Activated CD8-positive, alpha-beta memory T cell treated with anti-CD3 and anti-CD28 coated beads for 1 hour (primary cell): ENCODE results near the gene IBSP.

Experiments used
- DNase-seq, 2 donors: peaks; one replicate each; pipeline ENCODE4 v3.0.0-alpha.2; 2020; ENCODE audit warnings: low read depth in 1 of 2; ENCODE audit errors: extremely low read depth in 1 of 2

Gene IBSP, protein sequence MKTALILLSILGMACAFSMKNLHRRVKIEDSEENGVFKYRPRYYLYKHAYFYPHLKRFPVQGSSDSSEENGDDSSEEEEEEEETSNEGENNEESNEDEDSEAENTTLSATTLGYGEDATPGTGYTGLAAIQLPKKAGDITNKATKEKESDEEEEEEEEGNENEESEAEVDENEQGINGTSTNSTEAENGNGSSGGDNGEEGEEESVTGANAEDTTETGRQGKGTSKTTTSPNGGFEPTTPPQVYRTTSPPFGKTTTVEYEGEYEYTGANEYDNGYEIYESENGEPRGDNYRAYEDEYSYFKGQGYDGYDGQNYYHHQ

DNA sequence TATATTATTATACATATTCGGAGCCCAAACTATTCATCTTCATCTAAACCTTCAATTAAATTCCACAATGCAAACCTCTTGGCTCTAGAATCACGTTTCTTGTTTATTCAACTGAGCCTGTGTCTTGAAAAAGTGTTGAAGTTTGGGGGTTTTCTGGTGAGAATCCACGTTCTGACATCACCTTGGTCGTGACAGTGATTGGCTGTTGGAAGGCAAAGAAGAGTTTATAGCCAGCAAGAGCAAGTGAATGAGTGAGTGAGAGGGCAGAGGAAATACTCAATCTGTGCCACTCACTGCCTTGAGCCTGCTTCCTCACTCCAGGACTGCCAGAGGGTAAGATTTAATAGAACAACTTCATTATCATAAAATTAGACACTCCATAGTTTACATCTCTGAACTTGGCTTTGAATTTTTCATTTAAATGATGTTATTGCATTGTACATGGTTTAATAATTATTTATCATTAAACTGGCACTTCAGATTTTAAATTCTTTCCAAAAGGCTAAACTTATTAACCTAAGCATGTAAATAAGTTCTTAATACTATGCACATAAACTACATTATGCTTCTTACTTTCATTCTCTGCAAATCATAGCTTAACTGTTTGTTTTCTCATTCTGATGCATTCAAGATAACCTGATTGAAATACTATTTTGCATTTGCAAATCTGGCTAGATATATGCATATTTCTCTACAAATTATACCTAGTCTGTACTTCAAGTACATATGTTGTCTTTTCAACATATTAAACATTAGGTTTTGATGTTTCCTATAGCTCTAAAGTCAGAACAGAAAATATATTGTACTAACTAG lies at the start of gene IBSP:
Gene IBSP, plus strand, starts transcription at position 254 of the 813 bp plus-strand sequence. CDS start 2,808 bp downstream, outside the sequence.
- DNase-seq, result no peak

DNA sequence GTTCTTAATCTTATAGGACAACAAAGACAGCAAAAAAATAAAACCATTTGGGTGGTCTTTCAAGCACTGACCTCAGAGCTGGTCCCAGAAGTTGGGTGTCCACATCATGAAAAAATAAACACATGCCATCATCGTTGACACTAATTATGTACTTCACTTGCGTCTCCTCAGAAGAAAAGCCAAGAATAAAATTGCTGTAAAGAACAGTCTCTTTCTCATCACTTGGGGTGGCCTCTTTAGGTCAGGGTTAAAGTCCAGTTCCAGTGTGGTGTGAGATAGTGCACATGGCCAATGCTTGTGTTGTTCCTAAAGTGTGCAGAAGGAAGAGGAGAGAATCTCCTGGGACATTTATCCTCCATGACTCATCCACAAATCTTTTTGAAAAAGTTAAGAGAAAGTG lies 49.5 kb upstream of the IBSP start:
- no peak for DNase-seq

DNA sequence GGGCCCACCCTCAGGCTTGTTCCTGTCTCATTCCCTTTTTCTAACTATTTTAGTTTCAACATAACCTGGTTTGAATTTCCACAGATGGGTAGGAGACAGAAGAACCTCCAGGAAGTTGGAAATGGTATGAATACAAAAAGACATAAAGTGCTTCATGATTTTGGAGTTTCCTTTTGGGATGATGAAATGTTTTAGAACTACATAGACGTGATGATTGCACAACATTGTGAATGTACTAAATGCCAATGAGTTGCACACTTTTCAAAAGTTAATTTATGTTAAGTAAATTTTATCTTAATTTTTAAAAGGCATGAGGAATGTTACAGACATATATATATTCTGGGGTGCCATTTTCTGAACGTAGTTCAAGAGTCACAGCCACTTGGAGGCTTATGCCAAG lies 41.1 kb upstream of the IBSP start:
- no peak for DNase-seq

DNA sequence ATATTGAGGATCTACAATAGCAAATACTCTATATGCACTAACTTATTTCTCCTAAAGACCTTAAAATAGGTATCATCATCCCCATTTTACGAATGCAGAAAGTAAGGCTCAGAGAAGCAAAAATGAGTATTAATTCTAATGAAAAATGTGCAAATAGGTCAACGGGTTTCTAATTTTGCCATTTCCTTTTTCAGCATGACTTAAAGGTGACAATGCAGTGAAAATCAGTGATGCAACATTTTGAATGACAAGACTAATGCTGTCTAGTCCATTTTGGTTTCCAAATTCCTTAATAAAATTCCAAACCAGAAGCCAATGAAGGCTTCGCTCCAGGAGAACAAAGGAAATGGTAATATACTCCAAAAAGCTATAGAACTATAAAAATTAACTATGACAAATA lies 37.0 kb upstream of the IBSP start:
- no peak for DNase-seq

DNA sequence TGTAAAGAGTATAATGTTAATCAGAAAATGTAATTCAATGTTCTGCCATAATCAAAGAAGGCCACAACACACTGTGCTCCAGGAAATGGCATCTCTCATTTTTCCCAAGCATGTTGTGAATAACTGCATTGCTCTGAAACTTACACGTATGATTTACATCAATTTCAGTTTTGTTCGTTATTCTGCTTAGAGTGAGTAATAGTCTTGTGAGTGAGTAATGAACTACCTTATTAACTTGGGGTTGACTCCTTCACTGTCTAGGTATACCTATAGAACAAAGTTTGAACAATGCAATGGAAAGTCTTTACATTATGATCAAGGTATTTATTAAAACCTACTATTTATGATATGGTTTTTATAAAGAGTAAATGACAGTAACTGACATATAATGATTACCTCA lies 17.8 kb upstream of the IBSP start:
- no peak for DNase-seq

DNA sequence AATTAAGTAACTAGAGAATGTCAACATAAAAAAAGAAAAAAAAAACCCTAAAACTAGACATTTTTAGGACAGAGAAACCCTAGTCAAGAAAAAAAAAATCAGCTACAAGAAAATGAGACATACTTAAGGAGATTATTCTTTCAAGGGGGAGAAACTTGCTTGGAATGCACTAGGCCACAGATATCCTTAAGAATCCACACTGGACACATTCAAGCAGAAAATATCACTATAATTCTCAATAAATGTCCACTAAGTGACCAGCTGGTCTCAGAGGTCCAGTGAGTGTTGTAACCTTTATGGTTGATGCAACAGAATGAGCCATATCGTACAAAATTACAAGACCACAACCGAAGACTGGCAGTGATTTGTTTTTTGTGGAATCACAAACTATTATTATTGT lies 15.6 kb upstream of the IBSP start:
- DNase-seq, result no peak

DNA sequence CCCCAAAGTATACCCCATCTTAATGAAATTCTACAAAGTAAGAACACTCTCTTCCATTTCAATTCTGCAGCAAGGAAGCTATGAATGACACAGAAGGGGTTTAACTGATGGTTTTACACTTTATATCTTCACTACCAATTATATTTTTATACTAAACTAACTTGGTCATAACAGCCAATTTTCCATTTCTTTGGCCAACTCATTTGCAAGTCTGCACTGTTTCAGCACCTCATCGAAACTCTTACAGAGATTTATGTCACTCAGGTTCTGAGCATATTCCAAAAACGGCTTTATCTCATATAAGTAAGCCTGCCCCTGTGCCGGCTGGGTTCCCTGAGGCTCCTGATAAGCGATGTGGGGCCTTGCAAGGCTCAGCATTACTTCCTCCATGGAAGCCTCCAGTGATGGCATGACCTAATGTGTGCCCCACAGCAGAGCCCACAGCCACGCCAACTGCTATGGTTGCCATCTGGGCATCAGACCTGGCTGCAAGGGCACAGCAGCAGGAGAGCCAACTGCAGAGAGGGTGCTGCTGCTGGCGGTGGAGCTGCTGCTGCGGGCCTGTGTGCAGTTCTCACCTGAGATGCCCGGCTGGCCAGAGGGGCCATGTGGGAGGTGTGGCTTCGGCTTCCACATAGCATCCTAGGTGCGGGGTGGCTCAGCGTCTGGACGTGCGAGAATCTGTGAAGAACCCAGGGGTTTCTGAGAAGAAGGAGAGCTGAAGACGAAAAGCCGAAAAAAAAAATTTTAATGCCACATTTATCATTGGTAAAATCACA lies 13.4 kb upstream of the IBSP start:
- no peak for DNase-seq

DNA sequence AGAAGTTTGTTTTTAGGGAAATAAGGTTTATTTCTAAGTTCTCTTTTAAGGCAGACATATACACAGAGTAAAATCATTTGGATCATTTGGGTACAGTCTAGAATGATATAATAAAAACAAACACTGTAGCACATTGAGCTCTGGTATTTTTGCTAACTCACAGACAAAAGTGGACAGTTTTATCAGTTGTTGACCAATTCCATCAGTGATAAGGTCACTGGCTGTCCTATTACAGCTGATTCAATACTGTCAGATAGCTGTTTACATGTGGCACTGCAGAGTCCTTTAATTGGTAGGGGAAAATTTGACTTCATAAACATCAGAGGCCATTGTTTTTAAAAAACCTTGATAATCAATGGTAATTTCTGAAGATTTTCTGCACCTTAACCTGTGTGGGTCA lies 3.5 kb downstream of the IBSP start:
- no peak for DNase-seq

DNA sequence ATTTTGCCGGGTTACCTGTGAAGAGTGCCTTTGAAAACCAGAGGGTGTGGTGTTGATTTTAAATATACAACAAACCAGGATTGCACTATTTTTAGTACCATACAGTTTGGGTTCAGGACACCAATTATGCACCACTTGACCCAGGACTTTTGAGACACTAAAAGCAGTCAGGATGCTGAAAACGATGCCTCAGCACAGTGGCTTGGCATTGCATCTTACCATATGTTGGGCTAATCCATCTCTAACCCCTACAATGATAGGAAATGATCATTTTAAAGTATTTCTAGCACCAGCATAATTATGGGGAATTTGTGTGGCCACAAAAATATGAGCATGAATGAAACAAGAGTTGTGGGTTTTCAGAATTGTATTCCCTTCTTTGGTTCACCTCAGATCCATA lies 4.1 kb downstream of the IBSP start:
- no peak for DNase-seq

DNA sequence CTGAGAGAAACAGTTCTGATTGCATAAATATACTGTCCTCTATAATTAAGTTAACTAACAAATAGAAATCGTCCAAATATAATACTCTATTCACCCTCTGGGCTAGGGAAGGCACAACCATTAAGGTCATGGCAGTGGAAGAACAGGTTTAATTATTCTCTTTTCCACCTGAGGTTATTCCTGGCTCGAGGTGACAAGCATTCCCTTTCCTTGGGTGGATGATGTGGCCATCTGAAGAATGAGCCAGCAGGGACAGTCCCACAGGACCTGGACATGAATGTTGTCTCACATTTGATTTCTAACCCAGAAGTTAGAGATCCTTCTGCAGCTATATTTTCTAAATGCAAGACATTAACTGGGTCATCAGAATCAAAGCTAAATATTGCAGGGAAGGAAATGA lies 5.5 kb downstream of the IBSP start:
- DNase-seq, result no peak

DNA sequence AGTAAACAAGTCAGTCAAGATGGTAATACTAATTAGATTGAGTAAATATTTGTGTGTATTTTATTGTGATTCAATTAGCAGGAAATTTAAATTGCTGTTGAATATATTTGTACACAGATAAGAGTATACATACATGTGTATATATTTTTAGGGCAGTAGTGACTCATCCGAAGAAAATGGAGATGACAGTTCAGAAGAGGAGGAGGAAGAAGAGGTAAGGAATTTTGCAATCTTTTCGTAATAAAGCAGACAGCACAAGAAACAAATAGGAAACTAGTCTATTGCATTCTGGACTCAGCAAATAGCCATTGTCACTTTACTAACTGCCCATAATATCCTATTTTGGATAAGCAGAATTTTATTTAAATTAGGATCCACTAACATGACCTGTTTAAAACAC lies 6.6 kb downstream of the IBSP start:
- DNase-seq, result no peak

DNA sequence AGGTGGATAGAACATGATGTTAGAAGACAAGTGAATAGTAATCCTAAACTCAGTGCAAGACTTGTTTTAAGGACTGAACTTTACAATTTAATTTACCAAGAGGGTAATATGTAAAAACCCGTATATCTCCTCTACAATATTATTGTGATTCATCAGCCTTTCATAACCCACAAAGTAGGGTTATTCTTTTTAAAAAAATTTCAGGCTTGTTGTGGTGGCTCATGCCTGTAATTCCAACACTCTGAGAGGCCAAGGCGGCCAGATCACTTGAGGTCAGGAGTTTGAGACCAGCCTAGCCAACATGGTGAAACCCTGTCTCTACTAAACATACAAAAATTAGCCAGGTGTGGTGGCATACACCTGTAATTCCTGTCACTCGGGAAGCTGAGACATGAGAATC lies 7.2 kb downstream of the IBSP start:
- DNase-seq, result no peak

DNA sequence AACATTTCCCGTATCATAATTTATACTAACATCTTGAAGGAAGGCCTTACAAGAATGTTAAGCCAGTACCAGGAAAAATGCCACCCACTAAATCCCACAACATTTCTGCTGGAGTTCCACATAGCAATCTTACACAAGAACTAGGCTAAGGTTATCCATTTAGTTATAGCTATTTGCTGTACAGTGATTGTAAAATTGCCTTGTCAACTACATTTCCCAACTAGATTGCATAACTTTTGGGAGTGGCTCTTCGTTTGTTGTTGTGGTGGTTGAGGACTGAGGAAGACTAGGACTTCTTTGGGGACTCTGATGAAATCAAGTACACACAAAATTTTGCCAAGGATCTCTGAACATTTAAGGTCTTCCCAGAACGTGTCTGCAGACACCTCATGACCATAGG lies 8.0 kb downstream of the IBSP start:
- no peak for DNase-seq

DNA sequence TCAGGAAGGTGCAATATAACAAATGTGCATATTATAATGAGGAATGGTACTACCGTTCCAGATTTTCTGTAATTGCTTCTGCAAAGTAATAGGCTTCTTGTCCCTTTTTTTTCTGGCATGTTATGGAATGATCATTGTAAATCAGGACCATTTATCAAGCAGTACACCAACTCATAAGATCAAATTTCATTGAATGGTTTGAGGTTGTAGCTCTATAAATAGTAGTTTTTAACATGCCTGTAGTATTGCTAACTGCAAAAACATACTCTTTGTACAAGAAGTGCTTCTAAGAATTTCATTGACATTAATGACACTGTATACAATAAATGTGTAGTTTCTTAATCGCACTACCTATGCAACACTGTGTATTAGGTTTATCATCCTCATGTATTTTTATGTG lies 12.6 kb downstream of the IBSP start:
- DNase-seq, result no peak

DNA sequence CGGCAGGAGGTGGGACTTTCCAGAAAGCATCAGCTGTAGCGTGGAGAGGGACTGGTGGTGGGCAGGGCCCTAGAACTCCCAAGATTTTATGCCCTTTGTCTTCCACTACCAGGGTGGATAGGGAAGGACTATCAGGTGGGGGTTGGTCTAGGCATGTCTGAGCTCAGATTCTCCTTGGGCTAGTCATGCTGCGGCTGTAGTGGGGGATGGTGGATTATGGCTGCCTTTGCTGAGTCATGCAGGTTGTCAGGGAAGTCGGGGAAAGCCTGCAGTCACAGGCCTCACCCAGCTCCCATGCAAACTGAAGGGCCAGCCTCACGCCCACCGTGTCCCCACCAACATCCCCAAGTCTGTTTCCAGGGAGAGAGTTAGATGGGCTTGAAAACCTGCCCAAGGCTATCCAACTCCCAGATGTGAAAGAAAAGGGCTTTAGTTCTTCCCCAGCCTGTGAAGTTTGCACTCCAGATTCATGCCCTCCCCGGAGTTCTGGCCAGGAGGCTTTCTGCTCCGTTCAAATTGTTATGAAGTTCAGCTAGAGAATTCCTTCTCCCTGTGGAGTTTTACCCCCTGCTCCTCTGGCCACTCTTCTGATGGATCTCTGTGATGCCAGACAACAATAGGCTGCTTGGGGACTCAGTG lies 20.0 kb downstream of the IBSP start:
- no peak for DNase-seq

DNA sequence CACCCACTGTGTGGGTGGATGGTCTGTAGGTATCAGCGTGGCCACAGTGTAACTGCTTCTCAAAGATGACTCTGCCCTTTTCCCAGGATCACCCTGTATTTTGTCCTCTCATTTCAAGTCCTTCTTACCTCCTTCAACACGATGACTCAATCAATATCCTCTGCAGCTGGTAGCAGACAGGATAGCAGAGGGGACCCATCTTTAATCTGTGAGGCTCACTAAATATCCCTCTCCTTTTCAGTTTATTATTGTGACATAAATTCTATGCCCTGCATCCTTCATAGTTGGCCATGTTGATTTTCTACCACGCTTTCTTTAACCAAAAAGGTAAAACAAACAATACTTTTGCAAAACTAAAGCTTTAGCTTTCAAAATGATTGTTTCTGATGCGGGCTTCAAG lies 23.8 kb downstream of the IBSP start:
- no peak for DNase-seq

DNA sequence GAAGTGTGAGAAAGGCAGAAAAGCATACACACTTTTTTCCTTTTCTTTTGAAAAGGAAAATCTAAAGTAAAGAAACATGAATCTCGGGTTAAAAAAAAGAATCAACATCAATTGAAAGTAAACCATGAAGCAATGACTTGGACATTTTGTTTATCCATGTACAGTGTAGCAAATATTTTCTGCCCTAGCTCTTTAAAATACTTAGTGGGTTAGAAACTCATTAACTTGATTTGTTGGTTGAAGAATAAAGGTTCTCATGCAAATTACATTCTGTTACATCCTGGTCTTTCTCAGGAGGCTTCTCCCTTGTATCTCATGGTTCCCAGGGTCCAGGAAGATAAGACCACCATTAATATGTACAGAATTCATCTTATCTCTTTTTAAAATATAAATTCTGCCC lies 24.4 kb downstream of the IBSP start:
- DNase-seq, result no peak

DNA sequence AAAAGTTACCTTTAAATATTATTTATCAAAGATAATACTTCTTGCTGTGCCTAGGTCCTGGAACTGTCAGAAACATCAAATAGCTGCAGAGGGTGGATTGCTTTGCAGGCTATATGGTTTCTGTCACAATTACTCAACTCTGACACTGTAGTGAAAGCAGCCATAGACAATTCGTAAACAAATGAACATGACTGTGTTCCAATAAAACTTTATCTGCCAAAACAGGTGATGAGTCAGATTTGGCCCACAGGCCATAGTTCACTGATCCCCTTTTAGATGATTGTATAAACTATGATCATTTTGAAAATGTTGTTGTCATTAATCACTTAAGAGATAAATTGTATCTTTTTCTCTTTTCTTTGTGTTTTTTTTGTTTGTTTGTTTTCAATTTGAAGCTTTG lies 25.0 kb downstream of the IBSP start:
- DNase-seq, result no peak

DNA sequence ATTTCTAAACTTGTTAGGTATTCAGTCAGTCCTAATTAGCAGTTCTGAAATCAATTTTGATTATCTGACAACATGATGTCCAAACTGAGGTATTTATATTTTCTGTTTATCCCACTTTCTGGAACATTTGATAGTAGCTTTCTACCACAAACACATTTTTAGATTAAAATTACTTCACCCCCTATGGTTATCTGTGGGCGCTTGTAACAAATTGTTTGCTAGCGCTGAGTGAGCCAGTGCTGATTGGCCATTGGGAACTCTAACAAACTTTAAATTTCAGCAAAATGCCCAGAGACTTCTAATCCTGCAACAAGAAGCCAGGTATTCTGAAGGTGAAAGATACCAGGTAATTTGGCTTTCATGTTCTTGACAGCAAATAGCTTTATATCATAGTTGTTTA lies 33.3 kb downstream of the IBSP start, which contains the start of gene MEPE:
Gene MEPE, plus strand, starts transcription at position 301 of the 400 bp plus-strand sequence. CDS start 1,746 bp downstream, outside the sequence.
- no peak for DNase-seq

DNA sequence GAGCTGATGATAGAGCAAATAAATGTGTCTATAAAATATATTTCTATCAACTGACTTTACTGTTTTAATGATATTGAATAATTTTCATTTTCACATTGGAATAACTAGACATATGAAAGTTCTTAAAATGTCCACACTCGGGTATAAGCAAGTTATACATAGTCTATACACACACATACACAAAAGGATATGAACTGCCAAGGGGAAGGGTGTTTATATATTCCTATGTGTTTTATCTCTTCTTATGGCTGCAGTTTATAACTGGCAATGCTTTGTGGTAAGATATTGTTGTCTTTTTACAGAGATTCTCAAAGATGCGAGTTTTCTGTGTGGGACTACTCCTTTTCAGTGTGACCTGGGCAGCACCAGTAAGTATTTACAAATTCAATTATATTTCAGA lies 35.0 kb downstream of the IBSP start:
- no peak for DNase-seq

DNA sequence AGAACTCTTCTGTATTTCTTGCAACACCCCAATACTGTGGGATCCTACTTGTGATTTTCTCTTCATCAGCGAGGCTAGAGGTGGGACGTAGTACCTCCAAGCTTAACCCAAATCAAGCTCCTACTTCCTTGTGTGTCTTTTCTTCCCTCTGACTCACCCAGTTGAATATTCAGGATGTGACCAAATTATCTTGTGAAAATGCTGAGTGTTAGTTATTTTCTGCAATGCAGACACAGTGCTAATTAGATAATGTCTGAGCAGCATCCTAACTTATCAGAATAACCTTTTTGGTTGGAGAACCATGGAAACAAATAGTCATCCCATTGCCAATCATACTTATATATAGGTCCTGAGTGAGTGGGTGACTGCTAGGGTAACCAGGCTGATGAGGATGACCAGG lies 35.8 kb downstream of the IBSP start:
- no peak for DNase-seq
